HEK293T (cell line): ENCODE measurements around the gene MRGPRF.

Experiments
- LEF1 ChIP-seq: fragments of 450-650 bp; IDR thresholded peaks from 2 replicates; pipeline ENCODE4 v1.6.1; 2017; ENCODE audit warnings: mild to moderate bottlenecking, borderline replicate concordance
- SUZ12 ChIP-seq: fragments of 450-650 bp; IDR thresholded peaks from 2 replicates; pipeline ENCODE4 v1.6.1; 2016; ENCODE audit warnings: mild to moderate bottlenecking
- TARDBP ChIP-seq: fragments of 450-650 bp; IDR thresholded peaks from 2 replicates; pipeline ENCODE4 v1.6.1; 2016

- TF ChIP-seq LEF1 (no peak), TARDBP (no peak), SUZ12 (no peak)
Measured at GRCh38 chr11:69044111-69045013, 31.3 kb upstream of the MRGPRF start.
